A549 treated with GW870086 at 1 μM for 4 hours (cell line): ENCODE measurements around the gene IL18. TPM values are rescaled to one million over a fixed set of nuclear protein-coding genes. Genes with fewer than 3 reads are reported as not detected.

ENCODE experiments used
- total RNA-seq: library from RNA; stranded (reverse); fragments of 200-300 nt; extraction: Qiagen RNA extraction; gene quantifications from 5 replicates; pipeline ENCODE4 v1.2.3, GENCODE V29; 2022; ENCODE audit warnings: low read depth

Gene IL18
- total RNA-seq = 92.0 to 107 TPM (median 99.7 TPM) in 5 replicates

DNA sequence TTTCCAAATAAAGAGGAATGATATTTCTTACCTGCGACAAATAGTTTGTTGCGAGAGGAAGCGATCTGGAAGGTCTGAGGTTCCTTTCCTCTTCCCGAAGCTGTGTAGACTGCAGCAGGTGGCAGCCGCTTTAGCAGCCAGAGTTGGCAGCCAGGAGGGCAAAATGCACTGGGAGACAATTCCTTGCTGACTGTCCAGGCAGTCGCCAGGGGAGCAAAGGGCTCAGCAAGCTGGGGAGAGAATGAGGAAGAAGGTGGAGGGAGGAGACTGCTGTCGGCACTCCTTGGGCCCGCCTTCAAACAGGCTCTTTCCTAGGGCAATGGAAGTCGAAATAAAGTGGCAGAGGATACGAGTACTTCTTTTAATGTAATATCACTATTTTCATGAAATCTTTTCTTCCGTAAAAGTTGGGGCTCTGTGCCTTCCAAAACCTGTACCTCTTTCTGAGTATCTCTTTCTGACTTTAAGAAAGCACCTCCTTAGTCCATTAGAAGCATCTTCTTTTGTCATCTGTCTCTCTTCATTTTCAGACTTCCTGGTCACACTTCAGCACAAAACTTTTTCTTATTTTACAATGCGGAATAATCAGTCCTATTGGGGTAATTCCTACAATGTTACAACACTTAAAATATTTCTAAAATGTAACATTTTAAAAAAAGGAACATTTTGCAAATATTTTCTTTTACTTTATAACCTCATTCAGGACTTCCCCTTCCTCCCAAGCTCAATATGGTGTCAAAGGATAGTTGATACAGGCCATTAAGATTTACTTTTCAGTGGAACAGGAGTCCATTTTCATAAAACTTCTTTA, at the start of gene IL18:
IL18 (minus strand) TSS at position 220 of the 811 bp plus-strand sequence. CDS start 9,041 bp downstream, outside the sequence.

DNA sequence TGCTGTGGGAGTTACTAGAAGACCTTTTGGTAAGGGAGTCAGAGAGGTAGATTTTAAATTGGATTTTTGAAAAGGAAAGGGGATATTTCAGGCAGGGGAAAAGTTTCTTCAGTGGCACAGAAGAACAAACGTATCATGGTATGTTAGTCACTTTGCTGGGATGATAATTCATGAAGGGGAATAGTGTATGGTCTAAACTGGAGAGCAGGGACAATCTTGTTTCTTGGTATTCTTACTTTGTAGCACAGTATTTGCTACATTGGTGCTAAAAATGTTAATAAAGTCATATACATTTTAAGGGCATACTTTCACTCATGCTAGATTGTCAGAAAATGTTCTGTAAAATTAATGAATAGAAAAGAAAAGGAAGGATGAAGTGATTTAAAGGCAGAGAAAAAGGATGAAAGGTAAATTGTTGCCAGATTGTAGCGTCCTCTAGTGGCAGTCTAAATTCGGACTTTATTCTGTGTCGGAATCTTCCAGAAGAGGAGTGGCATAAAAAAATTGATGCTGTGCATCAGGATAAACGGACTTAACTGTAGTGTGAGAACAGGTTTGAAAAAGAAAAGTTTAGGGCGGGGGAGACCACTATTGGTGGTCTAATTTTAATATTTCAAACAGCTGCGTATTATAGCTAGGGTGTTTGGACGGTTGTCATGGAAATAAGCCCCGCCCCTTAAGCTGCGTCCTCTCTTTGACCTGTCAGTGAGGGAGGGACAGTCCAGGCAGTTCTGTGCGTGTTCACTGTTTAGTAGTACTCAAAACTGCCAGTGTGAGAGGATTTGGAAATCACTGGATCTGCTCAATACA, 11.1 kb upstream of the IL18 start, which contains the start of gene BCO2:
BCO2 (plus strand) TSS at position 724 of the 810 bp plus-strand sequence. CDS start 90 bp downstream, outside the sequence.

DNA sequence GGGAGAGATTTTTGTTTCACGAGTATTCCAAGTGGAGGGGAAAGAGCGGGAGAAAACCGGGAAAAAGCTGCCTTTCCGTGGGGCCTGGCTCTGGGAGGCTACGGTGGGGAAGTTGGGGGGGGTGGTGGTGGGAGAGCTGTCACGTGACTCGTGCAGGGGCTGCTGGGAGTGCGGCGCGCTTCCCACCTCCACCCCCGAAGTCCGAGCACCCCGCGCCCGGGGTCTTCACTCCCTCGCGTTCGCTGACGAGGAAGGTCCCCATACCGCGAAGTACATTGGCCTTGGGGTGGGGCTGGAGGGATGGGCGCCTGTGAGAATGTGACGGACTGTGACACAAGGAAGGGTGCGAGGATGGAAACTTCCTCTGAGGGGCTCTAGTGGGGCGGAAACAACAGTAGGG, 3.3 kb upstream of the IL18 start, which contains the start of gene TEX12:
TEX12 (plus strand) TSS at position 228 of the 400 bp plus-strand sequence. CDS start 1,897 bp downstream, outside the sequence.

Other genes with a start within 250 kb of the IL18 start
- gene C11orf52, start 245.2 kb downstream of the IL18 start, total RNA-seq = not detected in 5 replicates
- gene DIXDC1, start 226.8 kb downstream of the IL18 start, total RNA-seq = 8.1 to 10.9 TPM (median 10.0 TPM) in 5 replicates
- 23.4 to 31.5 TPM (median 29.7 TPM) in 5 replicates for gene DLAT, start 138.7 kb downstream of the IL18 start, total RNA-seq
- gene PIH1D2, start 90.1 kb downstream of the IL18 start, total RNA-seq = 0.99 to 1.5 TPM (median 1.1 TPM) in 5 replicates
- gene NKAPD1, start 89.8 kb downstream of the IL18 start, total RNA-seq = 13.0 to 15.5 TPM (median 13.7 TPM) in 5 replicates
- 69.6 to 84.5 TPM (median 70.2 TPM) in 5 replicates for gene TIMM8B, start 77.3 kb downstream of the IL18 start, total RNA-seq
- 65.9 to 85.7 TPM (median 72.4 TPM) in 5 replicates for gene SDHD, start 77.2 kb downstream of the IL18 start, total RNA-seq
- gene TEX12, start 3.3 kb upstream of the IL18 start, total RNA-seq = 0.17 TPM in 1 of 5 replicates, not detected in the others
- gene BCO2, start 11.4 kb upstream of the IL18 start, total RNA-seq = 0.53 to 1.0 TPM (median 0.77 TPM) in 5 replicates
- gene PTS, start 62.3 kb upstream of the IL18 start, total RNA-seq = 30.6 to 31.9 TPM (median 30.9 TPM) in 5 replicates
- gene PLET1, start 96.8 kb upstream of the IL18 start, total RNA-seq = not detected in 5 replicates